ENCODE measurements around the gene GRM2.
"Not testable (repeated sequence)": the region's sequence is repeated elsewhere in the genome, so short reads cannot be mapped to it uniquely, and the experiment has no call there.

Gene GRM2

GRCh38 chr3:51735950-51736349 lies 29.1 kb downstream of the GRM2 start:
- CTCF ChIA-PET = no interaction called here
- TF ChIP-seq CTBP1 (IDR thresholded peaks at IDR 0.05; ENCODE audit: borderline replicate concordance) = no peak
- no peak for TF ChIP-seq FOXK2 (IDR thresholded peaks at IDR 0.05)
- no peak for TF ChIP-seq TARDBP (IDR thresholded peaks at IDR 0.05)
- TF ChIP-seq BHLHE40 (IDR thresholded peaks at IDR 0.05; ENCODE audit: borderline replicate concordance) = no peak
- TF ChIP-seq PKNOX1 (IDR thresholded peaks at IDR 0.05) = no peak
- TF ChIP-seq HDGF (IDR thresholded peaks at IDR 0.05; ENCODE audit: borderline replicate concordance) = no peak
- no peak for TF ChIP-seq ARNT (IDR thresholded peaks at IDR 0.05)
- TF ChIP-seq SUZ12 (IDR thresholded peaks at IDR 0.05) = no peak
- no peak for TF ChIP-seq L3MBTL2 (conservative IDR thresholded peaks at IDR 0.05)
- TF ChIP-seq FOXM1 (IDR thresholded peaks at IDR 0.05; ENCODE audit: borderline replicate concordance) = no peak
- TF ChIP-seq LEF1 (IDR thresholded peaks at IDR 0.05; ENCODE audit: borderline replicate concordance) = no peak
- TF ChIP-seq FOXA1 (IDR thresholded peaks at IDR 0.05) = no peak
- TF ChIP-seq ELF4 (IDR thresholded peaks at IDR 0.05) = no peak
- no peak for TF ChIP-seq NFRKB (IDR thresholded peaks at IDR 0.05)
- TF ChIP-seq ZNF384 (IDR thresholded peaks at IDR 0.05) = no peak
- TF ChIP-seq SP1 (IDR thresholded peaks at IDR 0.05) = no peak
- DNase-seq (ENCODE audit: extremely low spot score) = no peak
- POLR2A ChIA-PET = no interaction called here

GRCh38 chr3:51739110-51739509 lies 32.2 kb downstream of the GRM2 start:
- no peak for DNase-seq (ENCODE audit: extremely low spot score)
- TF ChIP-seq FOXM1 (IDR thresholded peaks at IDR 0.05; ENCODE audit: borderline replicate concordance) (no peak), L3MBTL2 (conservative IDR thresholded peaks at IDR 0.05) (no peak), SUZ12 (IDR thresholded peaks at IDR 0.05) (no peak), HDGF (IDR thresholded peaks at IDR 0.05; ENCODE audit: borderline replicate concordance) (no peak), ELF4 (IDR thresholded peaks at IDR 0.05) (no peak), BHLHE40 (IDR thresholded peaks at IDR 0.05; ENCODE audit: borderline replicate concordance) (no peak), CTBP1 (IDR thresholded peaks at IDR 0.05; ENCODE audit: borderline replicate concordance) (no peak), ZNF384 (IDR thresholded peaks at IDR 0.05) (no peak), TARDBP (IDR thresholded peaks at IDR 0.05) (no peak), FOXK2 (IDR thresholded peaks at IDR 0.05) (no peak), PKNOX1 (IDR thresholded peaks at IDR 0.05) (no peak), FOXA1 (IDR thresholded peaks at IDR 0.05) (no peak), SP1 (IDR thresholded peaks at IDR 0.05) (no peak), NFRKB (IDR thresholded peaks at IDR 0.05) (no peak), LEF1 (IDR thresholded peaks at IDR 0.05; ENCODE audit: borderline replicate concordance) (no peak), ARNT (IDR thresholded peaks at IDR 0.05) (no peak)
- CTCF ChIA-PET = no interaction called here
- POLR2A ChIA-PET = no interaction called here

- CTCF ChIA-PET; DNase-seq (ENCODE audit: extremely low spot score); POLR2A ChIA-PET: not testable (repeated sequence)
Measured at GRCh38 chr3:51742320-51742719, 35.5 kb downstream of the GRM2 start.

GRCh38 chr3:51742978-51743377 lies 36.1 kb downstream of the GRM2 start:
- DNase-seq (ENCODE audit: extremely low spot score); POLR2A ChIA-PET: not testable (repeated sequence)
- CTCF ChIA-PET = interaction anchor here (0.7 kb wide), 1 partner anchor 264 kb away, joined by 3 read pairs; no protein-coding TSS in a partner anchor

GRCh38 chr3:51747840-51748239 lies 41.0 kb downstream of the GRM2 start:
- ChIA-PET POLR2A (no interaction called here), CTCF (interaction anchor here (0.6 kb wide), 1 partner anchor 17 kb away, joined by 3 read pairs; no protein-coding TSS in a partner anchor)
- DNase-seq (ENCODE audit: extremely low spot score) = no peak
- no peak for TF ChIP-seq LEF1 (IDR thresholded peaks at IDR 0.05; ENCODE audit: borderline replicate concordance)
- TF ChIP-seq L3MBTL2 (conservative IDR thresholded peaks at IDR 0.05) = no peak
- no peak for TF ChIP-seq HDGF (IDR thresholded peaks at IDR 0.05; ENCODE audit: borderline replicate concordance)
- no peak for TF ChIP-seq ARNT (IDR thresholded peaks at IDR 0.05)
- no peak for TF ChIP-seq ZNF384 (IDR thresholded peaks at IDR 0.05)
- no peak for TF ChIP-seq PKNOX1 (IDR thresholded peaks at IDR 0.05)
- TF ChIP-seq FOXK2 (IDR thresholded peaks at IDR 0.05) = no peak
- no peak for TF ChIP-seq NFRKB (IDR thresholded peaks at IDR 0.05)
- no peak for TF ChIP-seq ELF4 (IDR thresholded peaks at IDR 0.05)
- no peak for TF ChIP-seq TARDBP (IDR thresholded peaks at IDR 0.05)
- TF ChIP-seq FOXM1 (IDR thresholded peaks at IDR 0.05; ENCODE audit: borderline replicate concordance) = no peak
- TF ChIP-seq FOXA1 (IDR thresholded peaks at IDR 0.05) = no peak

GRCh38 chr3:51748327-51748726 lies 41.5 kb downstream of the GRM2 start:
- DNase-seq (ENCODE audit: extremely low spot score) = no peak
- TF ChIP-seq ZNF384 (IDR thresholded peaks at IDR 0.05) (no peak), CTBP1 (IDR thresholded peaks at IDR 0.05; ENCODE audit: borderline replicate concordance) (no peak), ELF4 (IDR thresholded peaks at IDR 0.05) (no peak), L3MBTL2 (conservative IDR thresholded peaks at IDR 0.05) (no peak), NFRKB (IDR thresholded peaks at IDR 0.05) (no peak), FOXK2 (IDR thresholded peaks at IDR 0.05) (no peak), PKNOX1 (IDR thresholded peaks at IDR 0.05) (no peak), SP1 (IDR thresholded peaks at IDR 0.05) (no peak), HDGF (IDR thresholded peaks at IDR 0.05; ENCODE audit: borderline replicate concordance) (no peak), ARNT (IDR thresholded peaks at IDR 0.05) (no peak), BHLHE40 (IDR thresholded peaks at IDR 0.05; ENCODE audit: borderline replicate concordance) (no peak), LEF1 (IDR thresholded peaks at IDR 0.05; ENCODE audit: borderline replicate concordance) (no peak), FOXA1 (IDR thresholded peaks at IDR 0.05) (no peak), TARDBP (IDR thresholded peaks at IDR 0.05) (no peak), FOXM1 (IDR thresholded peaks at IDR 0.05; ENCODE audit: borderline replicate concordance) (no peak), SUZ12 (IDR thresholded peaks at IDR 0.05) (no peak)
- ChIA-PET CTCF (interaction anchor here (0.6 kb wide), 1 partner anchor 17 kb away, joined by 3 read pairs; no protein-coding TSS in a partner anchor), POLR2A (no interaction called here)
